GM18508 (cell line): ENCODE measurements around the gene SERTAD1.
"Not testable (repeated sequence)": the region's sequence is repeated elsewhere in the genome, so short reads cannot be mapped to it uniquely, and the experiment has no call there.

Experiments used
- ATAC-seq: cut with Tn5 transposase; IDR thresholded peaks from one replicate; pipeline ENCODE4 v1.9.1; 2021; ENCODE audit warnings: moderate number of reproducible peaks; ENCODE audit not compliant: insufficient read depth, unreplicated experiment

Gene SERTAD1

GRCh38 chr19:40453151-40453735, 27.5 kb upstream of the SERTAD1 start:
- no peak for ATAC-seq

GRCh38 chr19:40452016-40452415, 26.2 kb upstream of the SERTAD1 start:
- ATAC-seq, result no peak

- ATAC-seq, result no peak
Observed at GRCh38 chr19:40450664-40451063, 24.9 kb upstream of the SERTAD1 start.

- no peak for ATAC-seq
Observed at GRCh38 chr19:40449506-40449905, 23.7 kb upstream of the SERTAD1 start.

GRCh38 chr19:40446263-40446784, 20.5 kb upstream of the SERTAD1 start:
- ATAC-seq, result no peak

GRCh38 chr19:40445780-40446262, 20.0 kb upstream of the SERTAD1 start:
- no peak for ATAC-seq

- ATAC-seq, result no peak
Observed at GRCh38 chr19:40444825-40445312, 19.1 kb upstream of the SERTAD1 start.

GRCh38 chr19:40444000-40444824, 18.4 kb upstream of the SERTAD1 start, which contains the start of gene SERTAD3:
Gene SERTAD3, minus strand, starts transcription at chr19:40444335. Its CDS starts 2,255 bp downstream, at chr19:40442080.
- ATAC-seq, result no peak

GRCh38 chr19:40443131-40443999, 17.6 kb upstream of the SERTAD1 start:
- peak; percentile 66 for ATAC-seq

GRCh38 chr19:40442328-40443130, 16.7 kb upstream of the SERTAD1 start:
- ATAC-seq, result no peak

GRCh38 chr19:40441719-40442253, 16.0 kb upstream of the SERTAD1 start:
- ATAC-seq, result no peak

GRCh38 chr19:40438284-40438683, 12.5 kb upstream of the SERTAD1 start:
- no peak for ATAC-seq

GRCh38 chr19:40433391-40434216, 7.8 kb upstream of the SERTAD1 start:
- ATAC-seq, result no peak

- ATAC-seq, result not testable (repeated sequence)
Observed at GRCh38 chr19:40432760-40433159, 7.0 kb upstream of the SERTAD1 start.

- no peak for ATAC-seq
Observed at GRCh38 chr19:40431698-40432097, 5.9 kb upstream of the SERTAD1 start.

GRCh38 chr19:40430242-40430641, 4.5 kb upstream of the SERTAD1 start:
- not testable (repeated sequence) for ATAC-seq

- ATAC-seq, result not testable (repeated sequence)
Observed at GRCh38 chr19:40428197-40428596, 2.4 kb upstream of the SERTAD1 start.
